Stimulated activated CD4-positive, alpha-beta T cell treated with anti-CD3 and anti-CD28 coated beads, Interleukin-1b, Interleukin-23, amount 100 ng/mL, for 4 hours (primary cell): ENCODE data around the gene MARCHF11.

Source experiments
- DNase-seq, 2 donors: peaks; one replicate each; pipeline ENCODE4 v3.0.0-alpha.2; 2020; ENCODE audit warnings: low read depth in 2 of 2

The MARCHF11 gene

GRCh38 chr5:16179511-16179935 lies at the start of gene MARCHF11:
Gene MARCHF11, minus strand, starts transcription at chr5:16179791. Its CDS starts 216 bp downstream, at chr5:16179575.
- no peak for DNase-seq

GRCh38 chr5:16225927-16226326 lies 46.3 kb upstream of the MARCHF11 start:
- DNase-seq: no peak

- no peak for DNase-seq
Observed at GRCh38 chr5:16192311-16192710, 12.7 kb upstream of the MARCHF11 start.

- no peak for DNase-seq
Observed at GRCh38 chr5:16180789-16181082, 1.1 kb upstream of the MARCHF11 start.

GRCh38 chr5:16179936-16180788 lies 571 bp upstream of the MARCHF11 start:
- DNase-seq: no peak

- DNase-seq: no peak
Observed at GRCh38 chr5:16178745-16179372, 732 bp downstream of the MARCHF11 start.

- no peak for DNase-seq
Observed at GRCh38 chr5:16169550-16169949, 10.0 kb downstream of the MARCHF11 start.

- no peak for DNase-seq
Observed at GRCh38 chr5:16160706-16161105, 18.9 kb downstream of the MARCHF11 start.

GRCh38 chr5:16159636-16160035 lies 20.0 kb downstream of the MARCHF11 start:
- no peak for DNase-seq

- DNase-seq: no peak
Observed at GRCh38 chr5:16156152-16156551, 23.4 kb downstream of the MARCHF11 start.

GRCh38 chr5:16152601-16153568 lies 26.7 kb downstream of the MARCHF11 start:
- DNase-seq: no peak

- no peak for DNase-seq
Observed at GRCh38 chr5:16149621-16150020, 30.0 kb downstream of the MARCHF11 start.

GRCh38 chr5:16147179-16147900 lies 32.3 kb downstream of the MARCHF11 start:
- DNase-seq: no peak

- no peak for DNase-seq
Observed at GRCh38 chr5:16144416-16144815, 35.2 kb downstream of the MARCHF11 start.

- no peak for DNase-seq
Observed at GRCh38 chr5:16143361-16144049, 36.1 kb downstream of the MARCHF11 start.

- no peak for DNase-seq
Observed at GRCh38 chr5:16140944-16141343, 38.6 kb downstream of the MARCHF11 start.

- DNase-seq: no peak
Observed at GRCh38 chr5:16140417-16140816, 39.2 kb downstream of the MARCHF11 start.

GRCh38 chr5:16137177-16137576 lies 42.4 kb downstream of the MARCHF11 start:
- no peak for DNase-seq

GRCh38 chr5:16135506-16135905 lies 44.1 kb downstream of the MARCHF11 start:
- DNase-seq: no peak

GRCh38 chr5:16135003-16135402 lies 44.6 kb downstream of the MARCHF11 start:
- no peak for DNase-seq

GRCh38 chr5:16134204-16134603 lies 45.4 kb downstream of the MARCHF11 start:
- no peak for DNase-seq
